HG02885 (cell line): ENCODE results near the gene CAPN5.

Experiments used
- ATAC-seq: cut with Tn5 transposase; IDR thresholded peaks from one replicate; pipeline ENCODE4 v1.9.1; 2021; ENCODE audit warnings: mild to moderate bottlenecking; ENCODE audit not compliant: unreplicated experiment, poor library complexity

Gene CAPN5

GRCh38 chr11:77112641-77113381 is 46.0 kb downstream of the CAPN5 start:
- no peak for ATAC-seq

- ATAC-seq = no peak
Observed at GRCh38 chr11:77113382-77114088, 46.8 kb downstream of the CAPN5 start.

GRCh38 chr11:77114089-77114463 is 47.3 kb downstream of the CAPN5 start:
- ATAC-seq = no peak

- ATAC-seq = no peak
Observed at GRCh38 chr11:77115181-77115611, 48.4 kb downstream of the CAPN5 start.

- no peak for ATAC-seq
Observed at GRCh38 chr11:77115956-77116355, 49.2 kb downstream of the CAPN5 start.

- ATAC-seq = no peak
Observed at GRCh38 chr11:77117492-77117891, 50.7 kb downstream of the CAPN5 start.

- no peak for ATAC-seq
Observed at GRCh38 chr11:77118086-77118485, 51.3 kb downstream of the CAPN5 start.

GRCh38 chr11:77118971-77119370 is 52.2 kb downstream of the CAPN5 start:
- ATAC-seq = no peak

GRCh38 chr11:77119531-77119936 is 52.8 kb downstream of the CAPN5 start:
- ATAC-seq = no peak

- ATAC-seq = no peak
Observed at GRCh38 chr11:77120571-77120970, 53.8 kb downstream of the CAPN5 start.

GRCh38 chr11:77121096-77121640 is 54.4 kb downstream of the CAPN5 start:
- no peak for ATAC-seq

- no peak for ATAC-seq
Observed at GRCh38 chr11:77121876-77122575, 55.3 kb downstream of the CAPN5 start.

GRCh38 chr11:77122576-77123212 is 55.9 kb downstream of the CAPN5 start:
- ATAC-seq = no peak

GRCh38 chr11:77123591-77123990 is 56.8 kb downstream of the CAPN5 start:
- ATAC-seq = no peak

GRCh38 chr11:77124041-77124440 is 57.3 kb downstream of the CAPN5 start:
- no peak for ATAC-seq

- no peak for ATAC-seq
Observed at GRCh38 chr11:77124488-77124887, 57.7 kb downstream of the CAPN5 start.

GRCh38 chr11:77125191-77125590 is 58.4 kb downstream of the CAPN5 start:
- no peak for ATAC-seq

GRCh38 chr11:77125695-77126094 is 58.9 kb downstream of the CAPN5 start:
- ATAC-seq = no peak

- no peak for ATAC-seq
Observed at GRCh38 chr11:77126156-77126775, 59.5 kb downstream of the CAPN5 start.

GRCh38 chr11:77126861-77127234 is 60.1 kb downstream of the CAPN5 start:
- no peak for ATAC-seq
